MG63 (cell line): ENCODE measurements around the gene TSC22D3. TPM values are rescaled to one million over a fixed set of nuclear protein-coding genes. Genes with fewer than 3 reads are reported as not detected.

Experiments
- DNase-seq: peaks from one replicate; pipeline ENCODE4 v3.0.0-alpha.2; 2020
- H3K27me3 ChIP-seq: fragments of 250-450 bp; sonication (Bioruptor Pico); 2 replicates; pipeline ENCODE4 v1.5.1; 2020; ENCODE audit warnings: mild to moderate bottlenecking, moderate library complexity
- H3K36me3 ChIP-seq: fragments of 250-450 bp; sonication (Bioruptor Pico); 2 replicates; pipeline ENCODE4 v1.5.1; 2020; ENCODE audit warnings: mild to moderate bottlenecking, moderate library complexity
- H3K4me3 ChIP-seq: fragments of 250-450 bp; sonication (Bioruptor Pico); 2 replicates; pipeline ENCODE4 v1.5.1; 2020; ENCODE audit warnings: mild to moderate bottlenecking, moderate library complexity
- H3K9me3 ChIP-seq: fragments of 250-450 bp; sonication (Bioruptor Pico); 2 replicates; pipeline ENCODE4 v1.5.1; 2020; ENCODE audit warnings: mild to moderate bottlenecking, moderate library complexity
- total RNA-seq: library from RNA; depleted of rRNA; stranded (reverse); fragments of >200 nt; shearing (Covaris generic); gene quantifications from 2 replicates; pipeline ENCODE4 v1.2.3, GENCODE V29; 2014; ENCODE audit warnings: low replicate concordance; rRNA removed

TSC22D3 gene
- total RNA-seq, 1 experiment from 2014 or later, result 17.0 TPM

- Histone ChIP-seq H3K4me3 (no peak overlapping the region), H3K36me3 (no peaks in the 10 kb centered on the region), H3K9me3 (no peaks in the 10 kb centered on the region), H3K27me3 (no peaks in the 10 kb centered on the region)
- DNase-seq, result no peak
Observed at GRCh38 chrX:107666931-107667330, 108.7 kb downstream of the TSC22D3 start.

Other genes starting within 250 kb of the TSC22D3 start
- 190 and 311 TPM in 2 replicates for gene PRPS1, start 147.3 kb downstream of the TSC22D3 start, total RNA-seq
- gene NCBP2L, start 1.9 kb upstream of the TSC22D3 start, total RNA-seq, result not detected in 2 replicates
- 2.2 and 2.4 TPM in 2 replicates for gene MID2, start 50.1 kb upstream of the TSC22D3 start, total RNA-seq
- gene TEX13B, start 206.6 kb upstream of the TSC22D3 start, total RNA-seq, result not detected in 2 replicates